ENCODE results near the gene EPB41L2.

- no peak for TF ChIP-seq CTCF (IDR thresholded peaks at IDR 0.05)
- TF ChIP-seq POLR2A (IDR thresholded peaks at IDR 0.05) = no peak
These were observed 224.7 kb downstream of the EPB41L2 start for GRCh38 chr6:130838250-130838860.
